ENCODE measurements around the gene PLCL1.

PLCL1 gene

GRCh38 chr2:198175271-198175670 lies 370.9 kb downstream of the PLCL1 start:
- Histone ChIP-seq H3K4me2 (ENCODE audit: low read length) (no peak overlapping the region), H2AFZ (ENCODE audit: low read length) (no peak overlapping the region), H3F3A (ENCODE audit: insufficient read depth, low read length) (no peaks in the 10 kb centered on the region), H3K9me2 (ENCODE audit: low read depth, low read length) (no peaks in the 10 kb centered on the region), H3K79me2 (ENCODE audit: insufficient read depth, low read length) (no peaks in the 10 kb centered on the region), H3K36me3 (ENCODE audit: insufficient read depth, low read length) (no peaks in the 10 kb centered on the region), H3K9me3 (ENCODE audit: low read length) (no peaks in the 10 kb centered on the region), H3K9ac (ENCODE audit: low read length) (no peak overlapping the region), H3K27me3 (ENCODE audit: insufficient read depth, low read length) (no peaks in the 10 kb centered on the region), H4K20me1 (ENCODE audit: insufficient read depth, low read length) (no peaks in the 10 kb centered on the region), H3K27ac (ENCODE audit: low read depth, low read length, poor library complexity, severe bottlenecking) (no peak overlapping the region), H3K4me1 (ENCODE audit: insufficient read depth, low read length, severe bottlenecking) (no peaks in the 10 kb centered on the region), H3K4me3 (ENCODE audit: low read depth, low read length, poor library complexity, severe bottlenecking) (no peak overlapping the region)
- no peak for TF ChIP-seq EZH2 (IDR thresholded peaks at IDR 0.05; ENCODE audit: borderline replicate concordance, low read length)
- TF ChIP-seq CTCF (IDR thresholded peaks at IDR 0.05; ENCODE audit: low read length) = no peak

- no peak overlapping the region for H3K27ac ChIP-seq (ENCODE audit: low read depth, low read length, poor library complexity, severe bottlenecking)
- H3K4me3 ChIP-seq (ENCODE audit: low read depth, low read length, poor library complexity, severe bottlenecking) = no peak overlapping the region
- no peak for TF ChIP-seq CTCF (IDR thresholded peaks at IDR 0.05; ENCODE audit: low read length)
- TF ChIP-seq EZH2 (IDR thresholded peaks at IDR 0.05; ENCODE audit: borderline replicate concordance, low read length) = no peak
- H3K36me3 ChIP-seq (ENCODE audit: insufficient read depth, low read length) = no peaks in the 10 kb centered on the region
- H3K9me3 ChIP-seq (ENCODE audit: low read length) = no peaks in the 10 kb centered on the region
- no peaks in the 10 kb centered on the region for H3K27me3 ChIP-seq (ENCODE audit: insufficient read depth, low read length)
- no peaks in the 10 kb centered on the region for H3K4me1 ChIP-seq (ENCODE audit: insufficient read depth, low read length, severe bottlenecking)
- no peak overlapping the region for H3K4me2 ChIP-seq (ENCODE audit: low read length)
- H3K9me2 ChIP-seq (ENCODE audit: low read depth, low read length) = no peaks in the 10 kb centered on the region
- no peak overlapping the region for H2AFZ ChIP-seq (ENCODE audit: low read length)
- H3F3A ChIP-seq (ENCODE audit: insufficient read depth, low read length) = no peaks in the 10 kb centered on the region
- no peaks in the 10 kb centered on the region for H4K20me1 ChIP-seq (ENCODE audit: insufficient read depth, low read length)
- no peak overlapping the region for H3K9ac ChIP-seq (ENCODE audit: low read length)
- no peaks in the 10 kb centered on the region for H3K79me2 ChIP-seq (ENCODE audit: insufficient read depth, low read length)
These were observed 372.6 kb downstream of the PLCL1 start for GRCh38 chr2:198177040-198177439.

GRCh38 chr2:198178766-198179165 lies 374.4 kb downstream of the PLCL1 start:
- Histone ChIP-seq H4K20me1 (ENCODE audit: insufficient read depth, low read length) (no peaks in the 10 kb centered on the region), H3K4me2 (ENCODE audit: low read length) (no peak overlapping the region), H3K27me3 (ENCODE audit: insufficient read depth, low read length) (no peaks in the 10 kb centered on the region), H2AFZ (ENCODE audit: low read length) (no peak overlapping the region), H3K9me3 (ENCODE audit: low read length) (no peaks in the 10 kb centered on the region), H3F3A (ENCODE audit: insufficient read depth, low read length) (no peaks in the 10 kb centered on the region), H3K4me1 (ENCODE audit: insufficient read depth, low read length, severe bottlenecking) (no peaks in the 10 kb centered on the region), H3K4me3 (ENCODE audit: low read depth, low read length, poor library complexity, severe bottlenecking) (no peak overlapping the region), H3K9me2 (ENCODE audit: low read depth, low read length) (no peaks in the 10 kb centered on the region), H3K9ac (ENCODE audit: low read length) (no peak overlapping the region), H3K36me3 (ENCODE audit: insufficient read depth, low read length) (no peaks in the 10 kb centered on the region), H3K79me2 (ENCODE audit: insufficient read depth, low read length) (no peaks in the 10 kb centered on the region), H3K27ac (ENCODE audit: low read depth, low read length, poor library complexity, severe bottlenecking) (no peak overlapping the region)
- TF ChIP-seq CTCF (IDR thresholded peaks at IDR 0.05; ENCODE audit: low read length) (no peak), EZH2 (IDR thresholded peaks at IDR 0.05; ENCODE audit: borderline replicate concordance, low read length) (no peak)
